Esophagus muscularis mucosa (tissue), 4 donors: ENCODE results near the gene FHDC1.

Experiments
- EP300 ChIP-seq: sonication (generic); formaldehyde crosslinking; IDR thresholded peaks from one replicate; pipeline ENCODE4 v1.6.1; 2017; ENCODE audit warnings: antibody characterized with exemption
- POLR2A ChIP-seq: fragments of 450-650 bp; IDR thresholded peaks from one replicate; pipeline ENCODE4 v1.6.1; 2017; ENCODE audit warnings: antibody characterized with exemption, moderate library complexity, mild to moderate bottlenecking, low read depth
- POLR2AphosphoS5 ChIP-seq, 2 donors: sonication (generic); formaldehyde crosslinking; IDR thresholded peaks; one replicate each; pipeline ENCODE4 v1.6.1; 2017; ENCODE audit warnings: antibody characterized with exemption in 2 of 2
- TF ChIP-seq, protein P1 (sequence below), 3 experiments: fragments of 200-600 bp in 2 of 3; fragments of 450-650 bp in 1 of 3; sonication (generic) in 2 of 3; IDR thresholded peaks; one replicate each; pipeline ENCODE4 v1.5.1; 2017 to 2019; ENCODE audit warnings: antibody characterized with exemption in 3 of 3, mild to moderate bottlenecking in 2 of 3, moderate library complexity in 1 of 3

DNA sequence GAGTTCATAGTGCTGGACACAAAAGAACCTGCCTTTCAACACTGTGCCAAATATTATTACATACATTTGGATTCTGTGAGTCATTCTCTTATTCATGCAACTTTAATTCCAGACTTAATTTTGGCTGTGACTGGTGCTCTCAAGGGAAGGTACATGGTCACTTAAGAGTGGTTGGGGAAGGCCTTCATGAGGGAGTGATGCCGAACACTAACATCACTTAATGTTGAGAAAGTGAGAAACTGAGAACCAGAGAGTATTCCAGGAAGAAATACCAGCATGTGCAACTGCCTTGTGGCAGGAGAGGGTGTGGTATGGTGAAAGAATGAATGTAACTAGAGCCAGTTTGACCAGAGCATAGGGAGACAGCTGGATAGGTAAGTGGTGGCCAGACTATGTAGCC lies 41.5 kb upstream of the FHDC1 start:
- no peak for TF ChIP-seq POLR2A
- TF ChIP-seq, protein P1, sequence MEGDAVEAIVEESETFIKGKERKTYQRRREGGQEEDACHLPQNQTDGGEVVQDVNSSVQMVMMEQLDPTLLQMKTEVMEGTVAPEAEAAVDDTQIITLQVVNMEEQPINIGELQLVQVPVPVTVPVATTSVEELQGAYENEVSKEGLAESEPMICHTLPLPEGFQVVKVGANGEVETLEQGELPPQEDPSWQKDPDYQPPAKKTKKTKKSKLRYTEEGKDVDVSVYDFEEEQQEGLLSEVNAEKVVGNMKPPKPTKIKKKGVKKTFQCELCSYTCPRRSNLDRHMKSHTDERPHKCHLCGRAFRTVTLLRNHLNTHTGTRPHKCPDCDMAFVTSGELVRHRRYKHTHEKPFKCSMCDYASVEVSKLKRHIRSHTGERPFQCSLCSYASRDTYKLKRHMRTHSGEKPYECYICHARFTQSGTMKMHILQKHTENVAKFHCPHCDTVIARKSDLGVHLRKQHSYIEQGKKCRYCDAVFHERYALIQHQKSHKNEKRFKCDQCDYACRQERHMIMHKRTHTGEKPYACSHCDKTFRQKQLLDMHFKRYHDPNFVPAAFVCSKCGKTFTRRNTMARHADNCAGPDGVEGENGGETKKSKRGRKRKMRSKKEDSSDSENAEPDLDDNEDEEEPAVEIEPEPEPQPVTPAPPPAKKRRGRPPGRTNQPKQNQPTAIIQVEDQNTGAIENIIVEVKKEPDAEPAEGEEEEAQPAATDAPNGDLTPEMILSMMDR (IDR thresholded peaks at IDR 0.05): no peak
- no peak for TF ChIP-seq EP300
- TF ChIP-seq POLR2AphosphoS5 (IDR thresholded peaks at IDR 0.05): no peak
